ENCODE results near the gene CNOT6L. TPM values are rescaled to one million over a fixed set of nuclear protein-coding genes. Genes with fewer than 3 reads are reported as not detected.

CNOT6L gene
- total RNA-seq, 2 donors from 2014 or later, result 142 to 160 TPM

- Mint-ChIP-seq H3K36me3 (ENCODE audit: low read depth) (no peaks in the 10 kb centered on the region), H3K4me3 (no peak overlapping the region), H3K27ac (no peak overlapping the region), H3K4me1 (no peaks in the 10 kb centered on the region), H3K27me3 (no peaks in the 10 kb centered on the region)
- DNase-seq (no peak), ATAC-seq (no peak)
- H3K9me3 ChIP-seq (ENCODE audit: control insufficient read depth, low read length, poor library complexity, severe bottlenecking), result no peaks in the 10 kb centered on the region
Measured at GRCh38 chr4:77669946-77670590, 149.1 kb downstream of the CNOT6L start.

GRCh38 chr4:77665381-77666069 is 153.6 kb downstream of the CNOT6L start:
- Mint-ChIP-seq H3K27ac (no peak overlapping the region), H3K27me3 (no peaks in the 10 kb centered on the region), H3K4me1 (no peaks in the 10 kb centered on the region), H3K4me3 (no peak overlapping the region), H3K36me3 (ENCODE audit: low read depth) (no peaks in the 10 kb centered on the region)
- ATAC-seq, result no peak
- H3K9me3 ChIP-seq (ENCODE audit: control insufficient read depth, low read length, poor library complexity, severe bottlenecking), result no peaks in the 10 kb centered on the region
- DNase-seq, result no peak

Other genes starting within 250 kb of the CNOT6L start
- not detected for gene CXCL13, start 213.5 kb downstream of the CNOT6L start, total RNA-seq
- gene MRPL1, start 43.5 kb upstream of the CNOT6L start, total RNA-seq, result 10 to 100 TPM; 15.4 to 19.0 TPM
- gene FRAS1, start 238.0 kb upstream of the CNOT6L start, total RNA-seq, result not detected

All from T-helper 17 cell (primary cell).